Heart left ventricle (tissue), 16 donors: ENCODE measurements around the gene TTYH3. TPM values are rescaled to one million over a fixed set of nuclear protein-coding genes. Genes with fewer than 3 reads are reported as not detected.

ENCODE experiments used
- ATAC-seq, 4 donors: fragments of 200-7000 bp; cut with Tn5 transposase; one replicate each; pipeline ENCODE4 v1.9.1; 2020 to 2022; ENCODE audit warnings: moderate library complexity in 4 of 4, mild to moderate bottlenecking in 3 of 4, moderate number of reproducible peaks in 1 of 4
- DNase-seq, 5 donors: peaks; one replicate each; pipeline ENCODE4 v3.0.0-alpha.2; 2020
- H3K27ac ChIP-seq, 12 donors: fragments of 200-600 bp; sonication (generic) in 4 of 12; one replicate each; pipeline versions ENCODE4 v1.5.0 to v1.8.0; 2016 to 2022; ENCODE audit warnings: mild to moderate bottlenecking in 2 of 12
- H3K27me3 ChIP-seq, 9 donors: fragments of 200-600 bp; sonication (generic) in 2 of 9; one replicate each; pipeline versions ENCODE4 v1.5.1 to v1.8.0; 2016 to 2022; ENCODE audit warnings: mild to moderate bottlenecking in 3 of 9
- H3K36me3 ChIP-seq, 9 donors: fragments of 200-600 bp; sonication (generic) in 2 of 9; one replicate each; pipeline versions ENCODE4 v1.5.0 to v1.8.0; 2018 to 2022; ENCODE audit warnings: mild to moderate bottlenecking in 2 of 9
- H3K4me1 ChIP-seq, 12 donors: fragments of 200-600 bp; sonication (generic) in 4 of 12; one replicate each; pipeline versions ENCODE4 v1.5.0 to v1.8.0; 2016 to 2022; ENCODE audit warnings: mild to moderate bottlenecking in 3 of 12
- H3K4me3 ChIP-seq, 12 donors: fragments of 200-600 bp; sonication (generic) in 4 of 12; one replicate each; pipeline versions ENCODE4 v1.5.0 to v1.8.0; 2017 to 2022; ENCODE audit warnings: mild to moderate bottlenecking in 9 of 12, moderate library complexity in 4 of 12
- H3K9me3 ChIP-seq, 12 donors: fragments of 200-600 bp; sonication (generic) in 4 of 12; one replicate each; pipeline versions ENCODE4 v1.5.0 to v1.8.0; 2016 to 2022; ENCODE audit warnings: mild to moderate bottlenecking in 1 of 12
- POLR2A ChIP-seq, 2 donors: fragments of 450-650 bp; IDR thresholded peaks; one replicate each; pipeline ENCODE4 v1.6.1; 2017; ENCODE audit warnings: antibody characterized with exemption in 2 of 2, mild to moderate bottlenecking in 2 of 2, moderate library complexity in 2 of 2
- WGBS, 4 donors: extraction: QIAGEN DNeasy Blood & Tissue Kit in 2 of 4; methylation state at CpG; one replicate each; pipeline versions ENCODE4 v1.1.5 to v1.1.7; 2013 to 2018; 5-methylcytosine and 5-hydroxymethylcytosine counted together
- intact Hi-C, 10 donors: fragments of 100-400 bp; cut with DNase I; formaldehyde crosslinking; loops; one replicate each; pipeline versions ENCODE4 v1.11.1 to v1.14.2; 2022
- polyA plus RNA-seq, 2 donors: library from polyadenylated mRNA; stranded (reverse); fragments of 200-250 nt; gene quantifications; one replicate each; pipeline ENCODE4 v1.2.3, GENCODE V29; 2013
- total RNA-seq, 9 donors: library from RNA; depleted of rRNA in 2 of 9; stranded (reverse); fragments of >200 nt in 2 of 9; fragmentation: NEBNext Ultra II Directional in 3 of 9; extraction: Animal tissue kit (Norgen Biotek cat#: 25700) in 3 of 9; gene quantifications; one replicate each; pipeline versions ENCODE4 v1.1.0 to v1.2.4, GENCODE V29; 2016 to 2023
- TF ChIP-seq, protein P1 (sequence below), 12 donors: fragments of 200-600 bp; sonication (generic) in 4 of 12; IDR thresholded peaks; one replicate each; pipeline versions ENCODE4 v1.5.0 to v1.8.0; 2018 to 2022; ENCODE audit warnings: antibody characterized with exemption in 12 of 12, mild to moderate bottlenecking in 5 of 12
- donor health status: ischemic (EF 13 %, LVEDD 7.1; RV severe dilation, severe dysfunction).
- donor health status: healthy with polysubstance abuse.
- donor health status: DM: no; HTN: yes; CAD: no.
- donor health status: DM: no; HTN: no; CAD: no.
- donor health status: ischemic (EF 25% LVEDD 6.9; RV normal size, moderate dysfunction).
- donor health status: ischemic (EF 25% LVEDD 5.7; RV mildly dilated, moderate dysfunction).
- donor health status: healthy.
- donor health status: DM: yes; HTN: yes; CAD: no.
- donor health status: ischemic (EF 35%, LVEDD 5.7; RV mildly dilated, moderate dysfunction).
- donor health status: nonischemic (EF 11% LVEDD 7.7; RV severe dilation, severe dysfunction).
- donor health status: DM: yes; HTN: yes; CAD: no.
- donor health status: PGD.
- donor health status: ischemic (EF 29% LVEDD 5.4; RV normal size, mild dysfunction).
- donor health status: nonischemic (EF 23%, LVEDD 6.1; RV moderate dilation, normal function).

The TTYH3 gene
- total and polyA plus RNA-seq, 11 donors = 5.7 to 104 (median 12.8) TPM

DNA sequence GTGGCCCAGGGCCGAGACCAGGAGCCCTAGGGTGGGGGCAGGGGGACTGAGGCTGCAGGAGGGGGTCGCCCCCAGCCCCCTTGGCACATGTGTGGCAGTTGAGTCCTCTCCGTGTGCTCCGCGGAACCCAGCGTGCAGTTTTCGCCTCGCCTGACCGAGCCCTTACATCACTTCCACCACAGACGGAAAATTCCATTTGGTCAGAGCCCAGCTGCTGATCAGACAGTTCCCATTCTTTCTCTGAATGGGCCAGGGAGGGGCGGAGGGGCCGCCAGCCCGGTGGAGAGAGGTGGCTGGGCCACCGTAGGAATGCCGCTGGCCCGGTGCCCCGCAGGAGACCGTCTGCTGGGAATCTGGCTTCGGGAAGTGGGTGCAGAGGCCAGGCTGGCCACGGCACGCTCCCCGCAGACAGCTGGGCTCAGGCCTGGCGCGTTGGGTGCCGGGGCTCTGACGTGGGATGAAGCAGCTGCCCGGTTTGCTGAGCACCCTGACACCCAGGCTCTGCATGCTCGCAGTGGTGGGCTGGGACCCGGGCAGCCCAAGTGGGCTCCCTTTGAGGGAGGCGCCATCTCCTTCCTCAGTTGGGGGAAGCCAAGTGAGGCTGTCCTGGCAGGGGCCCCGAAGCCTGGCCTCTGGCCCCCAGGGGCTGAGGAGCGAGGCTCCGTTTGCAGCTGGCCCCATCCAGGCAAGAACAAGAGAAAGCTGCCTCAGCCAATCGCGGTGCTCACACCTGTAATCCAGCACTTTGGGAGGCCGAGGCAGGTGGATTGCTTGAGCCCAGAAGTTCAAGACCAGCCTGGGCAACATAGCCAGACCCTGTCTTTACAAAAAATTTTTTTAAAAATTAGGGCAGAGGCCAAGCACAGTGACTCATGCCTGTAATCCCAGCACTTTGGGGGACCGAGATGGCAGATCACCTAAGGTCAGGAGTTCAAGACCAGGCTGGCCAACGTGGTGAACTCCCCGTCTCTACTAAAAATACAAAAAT lies 9.9 kb downstream of the TTYH3 start:
- 13 to 24% (median 14%) methylated on average over 33 to 39 of the region's 39 CpGs for WGBS, 4 donors

DNA sequence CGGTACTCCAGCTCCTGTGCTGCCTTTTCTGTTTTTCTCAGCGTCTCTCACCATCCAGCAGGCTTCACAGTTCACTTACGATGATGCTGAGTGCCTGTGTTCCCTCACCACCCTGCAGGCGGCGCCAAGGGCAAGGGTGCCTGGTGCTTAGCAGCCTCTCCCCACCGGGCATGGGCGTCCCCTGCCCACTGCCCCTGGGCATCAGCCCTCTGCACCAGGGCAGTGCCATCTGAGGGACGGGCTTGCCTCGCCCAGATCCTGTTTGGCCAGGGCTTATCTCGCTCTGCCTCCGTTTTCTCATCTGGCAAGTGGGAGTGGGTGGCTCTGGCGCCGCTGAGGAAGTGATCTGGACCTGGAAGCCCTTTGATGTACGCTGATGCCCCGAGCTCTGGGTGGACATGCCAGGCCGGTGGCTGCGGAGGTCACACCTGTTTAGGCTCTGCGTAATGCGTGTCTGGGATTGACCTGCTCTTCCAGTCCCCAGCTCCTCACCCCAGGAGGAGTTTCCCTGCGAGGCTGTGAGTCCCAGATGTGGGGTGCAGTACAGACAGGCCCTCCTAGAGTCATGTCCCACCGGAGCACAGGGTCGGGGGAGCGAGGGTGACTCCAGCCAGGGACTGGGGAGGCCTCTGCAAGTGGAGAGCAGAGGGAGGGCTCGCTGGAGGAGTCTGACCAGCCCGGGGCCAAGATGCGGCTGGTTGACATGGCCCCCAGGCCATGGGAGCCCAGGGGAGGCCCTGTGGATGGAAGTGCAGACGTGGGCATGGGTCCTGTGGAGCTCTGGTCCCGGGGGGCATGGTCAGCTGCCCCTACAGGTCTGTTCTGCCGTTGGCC lies 11.8 kb downstream of the TTYH3 start:
- H3K4me3 ChIP-seq = no peak overlapping the region
- 81 to 89% (median 86%) methylated on average over 29 of the region's 29 CpGs for WGBS, 4 donors
- no peaks in the 10 kb centered on the region for H3K9me3 ChIP-seq
- H3K4me1 ChIP-seq = peaks cover 18 to 68% (median 52%) of the 10 kb centered on the region in 12 donors
- peak overlapping the region in 1 of 12 donors; percentile 1 for H3K27ac ChIP-seq
- ATAC-seq = no peak
- H3K36me3 ChIP-seq = peaks cover 0 to 16% (median 8%) of the 10 kb centered on the region in 9 donors
- intact Hi-C loops = loop anchor here in 3 of 10 donors (5.0 kb wide), 1 partner anchor 36 kb away; no protein-coding TSS in a partner anchor
- no peak for TF ChIP-seq POLR2A (IDR thresholded peaks at IDR 0.05)
- TF ChIP-seq, protein P1, sequence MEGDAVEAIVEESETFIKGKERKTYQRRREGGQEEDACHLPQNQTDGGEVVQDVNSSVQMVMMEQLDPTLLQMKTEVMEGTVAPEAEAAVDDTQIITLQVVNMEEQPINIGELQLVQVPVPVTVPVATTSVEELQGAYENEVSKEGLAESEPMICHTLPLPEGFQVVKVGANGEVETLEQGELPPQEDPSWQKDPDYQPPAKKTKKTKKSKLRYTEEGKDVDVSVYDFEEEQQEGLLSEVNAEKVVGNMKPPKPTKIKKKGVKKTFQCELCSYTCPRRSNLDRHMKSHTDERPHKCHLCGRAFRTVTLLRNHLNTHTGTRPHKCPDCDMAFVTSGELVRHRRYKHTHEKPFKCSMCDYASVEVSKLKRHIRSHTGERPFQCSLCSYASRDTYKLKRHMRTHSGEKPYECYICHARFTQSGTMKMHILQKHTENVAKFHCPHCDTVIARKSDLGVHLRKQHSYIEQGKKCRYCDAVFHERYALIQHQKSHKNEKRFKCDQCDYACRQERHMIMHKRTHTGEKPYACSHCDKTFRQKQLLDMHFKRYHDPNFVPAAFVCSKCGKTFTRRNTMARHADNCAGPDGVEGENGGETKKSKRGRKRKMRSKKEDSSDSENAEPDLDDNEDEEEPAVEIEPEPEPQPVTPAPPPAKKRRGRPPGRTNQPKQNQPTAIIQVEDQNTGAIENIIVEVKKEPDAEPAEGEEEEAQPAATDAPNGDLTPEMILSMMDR (IDR thresholded peaks at IDR 0.05) = peak in 2 of 12 donors; percentile 6 to 10
- no peaks in the 10 kb centered on the region for H3K27me3 ChIP-seq
- peak in 1 of 5 donors; percentile 55 for DNase-seq

More for the DNA sequence above, 9.9 kb downstream of the TTYH3 start:
- ATAC-seq = peak; percentile 73 to 81 (median 79)
- peak overlapping the region in 11 of 12 donors; percentile 69 to 87 (median 82) for H3K27ac ChIP-seq
- no peaks in the 10 kb centered on the region for H3K9me3 ChIP-seq
- intact Hi-C loops = loop anchor here in 3 of 10 donors (1.0 to 5.0 kb wide), 2 partner anchors 10 to 34 kb away; partner anchors contain the start of gene TTYH3 (in 1 of the 3)
- H3K4me1 ChIP-seq = peaks cover 18 to 84% (median 71%) of the 10 kb centered on the region in 12 donors
- peak overlapping the region in 9 of 12 donors; percentile 23 to 46 (median 34) for H3K4me3 ChIP-seq
- peak; percentile 94 to 97 (median 95) for DNase-seq
- H3K27me3 ChIP-seq = no peaks in the 10 kb centered on the region
- TF ChIP-seq POLR2A (IDR thresholded peaks at IDR 0.05) = no peak
- TF ChIP-seq, protein P1 (IDR thresholded peaks at IDR 0.05) = no peak
- no peaks in the 10 kb centered on the region for H3K36me3 ChIP-seq

DNA sequence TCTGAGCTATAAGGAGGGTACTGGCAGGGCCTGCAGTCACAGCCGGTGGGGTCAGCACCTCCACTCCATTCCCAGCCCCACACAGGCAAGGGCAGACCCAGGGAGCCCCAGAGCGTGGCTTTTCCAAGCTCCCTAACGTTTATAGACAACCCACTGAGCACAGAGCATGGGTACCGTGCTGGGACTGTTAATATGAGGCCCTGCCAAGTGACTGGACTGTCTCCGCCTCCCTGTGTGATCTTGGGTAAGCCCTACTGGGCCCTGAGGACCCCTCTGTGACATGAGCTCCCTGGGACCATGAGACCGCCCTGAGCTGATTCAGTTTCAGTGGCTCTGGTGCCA lies 12.4 kb downstream of the TTYH3 start:
- DNase-seq (no peak), ATAC-seq (no peak)
- TF ChIP-seq, protein P1 (IDR thresholded peaks at IDR 0.05) = no peak
- TF ChIP-seq POLR2A (IDR thresholded peaks at IDR 0.05) = no peak
- intact Hi-C loops = loop anchor here in 3 of 10 donors (5.0 kb wide), 1 partner anchor 37 kb away; no protein-coding TSS in a partner anchor
- no peaks in the 10 kb centered on the region for H3K9me3 ChIP-seq
- H3K27me3 ChIP-seq = no peaks in the 10 kb centered on the region
- WGBS, 4 donors = 82 to 100% (median 89%) methylated on average over 1 to 6 of the region's 6 CpGs
- no peak overlapping the region for H3K4me3 ChIP-seq
- peaks cover 0 to 19% (median 8%) of the 10 kb centered on the region in 9 donors for H3K36me3 ChIP-seq
- peaks cover 14 to 63% (median 46%) of the 10 kb centered on the region in 12 donors for H3K4me1 ChIP-seq
- H3K27ac ChIP-seq = peak overlapping the region in 1 of 12 donors; percentile 1
